Neural progenitor cell (in vitro differentiated cells): ENCODE measurements around the gene UBB. TPM values are rescaled to one million over a fixed set of nuclear protein-coding genes. Genes with fewer than 3 reads are reported as not detected.
A peak's percentile ranks its signal among the peaks of the same experiment; 100 is the strongest.

Experiments
- DNase-seq: peaks from one replicate; pipeline ENCODE4 v3.0.0-alpha.2; 2016; ENCODE audit warnings: low spot score
- H2AFZ ChIP-seq: fragments of 200-600 bp; sonication (generic); replicated peaks from 2 replicates; pipeline ENCODE4 v1.6.1; 2016; ENCODE audit warnings: antibody characterized with exemption
- H3F3A ChIP-seq: fragments of 200-600 bp; sonication (generic); 2 replicates; pipeline ENCODE4 v1.6.1; 2016; ENCODE audit warnings: antibody characterized with exemption, low read depth
- H3K27ac ChIP-seq: fragments of 200-600 bp; sonication (generic); 2 replicates; pipeline ENCODE4 v1.5.1; 2016; ENCODE audit warnings: mild to moderate bottlenecking
- H3K27me3 ChIP-seq: fragments of 200-600 bp; sonication (generic); 2 replicates; pipeline ENCODE4 v1.6.1; 2016; ENCODE audit warnings: mild to moderate bottlenecking, moderate library complexity
- H3K36me3 ChIP-seq: fragments of 200-600 bp; sonication (generic); 2 replicates; pipeline ENCODE4 v1.5.1; 2016
- H3K4me1 ChIP-seq: fragments of 200-600 bp; sonication (generic); 2 replicates; pipeline ENCODE4 v1.6.1; 2016; ENCODE audit warnings: mixed run types
- H3K4me2 ChIP-seq: fragments of 200-600 bp; sonication (generic); 2 replicates; pipeline ENCODE4 v1.6.1; 2016
- H3K4me3 ChIP-seq: fragments of 200-600 bp; sonication (generic); 2 replicates; pipeline ENCODE4 v1.5.1; 2016
- H3K79me2 ChIP-seq: fragments of 200-600 bp; sonication (generic); 2 replicates; pipeline ENCODE4 v1.6.1; 2016; ENCODE audit warnings: low read depth
- H3K9ac ChIP-seq: fragments of 200-600 bp; sonication (generic); 2 replicates; pipeline ENCODE4 v1.6.1; 2016
- H3K9me3 ChIP-seq: fragments of 200-600 bp; sonication (generic); 2 replicates; pipeline ENCODE4 v1.5.1; 2016; ENCODE audit warnings: low read depth
- H4K20me1 ChIP-seq: fragments of 200-600 bp; sonication (generic); 2 replicates; pipeline ENCODE4 v1.6.1; 2016; ENCODE audit warnings: low read depth
- H3K27ac Mint-ChIP-seq: 3 replicates; pipeline ENCODE4 v1.8.0; 2021; ENCODE audit warnings: mixed read lengths
- H3K27me3 Mint-ChIP-seq: 2 replicates; pipeline ENCODE4 v1.8.0; 2022; ENCODE audit warnings: low read depth, mild to moderate bottlenecking, inconsistent platforms, moderate library complexity, mixed read lengths; ENCODE audit not compliant: insufficient read depth
- H3K36me3 Mint-ChIP-seq: 3 replicates; pipeline ENCODE4 v1.8.0; 2021; ENCODE audit warnings: mixed read lengths
- H3K4me1 Mint-ChIP-seq: 3 replicates; pipeline ENCODE4 v1.8.0; 2021; ENCODE audit warnings: mixed read lengths
- H3K4me3 Mint-ChIP-seq: 3 replicates; pipeline ENCODE4 v1.8.0; 2021; ENCODE audit warnings: mild to moderate bottlenecking, moderate library complexity, mixed read lengths
- H3K9me3 Mint-ChIP-seq: 3 replicates; pipeline ENCODE4 v1.8.0; 2020; ENCODE audit warnings: mixed read lengths
- CTCF ChIP-seq: fragments of 200-600 bp; sonication (generic); IDR thresholded peaks from 2 replicates; pipeline ENCODE4 v1.5.1; 2017; ENCODE audit warnings: antibody characterized with exemption, mild to moderate bottlenecking
- EZH2 ChIP-seq: fragments of 200-600 bp; sonication (generic); IDR thresholded peaks from 2 replicates; pipeline ENCODE4 v1.6.1; 2017; ENCODE audit warnings: antibody characterized with exemption, mild to moderate bottlenecking, moderate library complexity
- EZH2phosphoT487 ChIP-seq: fragments of 200-600 bp; sonication (generic); IDR thresholded peaks from 2 replicates; pipeline ENCODE4 v1.6.1; 2017; ENCODE audit warnings: antibody characterized with exemption
- total RNA-seq: library from RNA; depleted of rRNA; stranded (reverse); fragments of >200 nt; gene quantifications from 2 replicates; pipeline ENCODE4 v1.2.3, GENCODE V29; 2015; ENCODE audit warnings: low replicate concordance

UBB gene
- total RNA-seq, 1 donor from 2014 or later: 1,249 TPM

GRCh38 chr17:16349431-16349830 is 31.5 kb upstream of the UBB start:
- Histone ChIP-seq H3K4me1 (peaks cover 6% of the 10 kb centered on the region), H3K79me2 (peaks cover 50% of the 10 kb centered on the region), H4K20me1 (peaks cover 48% of the 10 kb centered on the region), H3K27ac (no peak overlapping the region), H3K9me3 (no peaks in the 10 kb centered on the region), H3K4me3 (no peak overlapping the region), H3K36me3 (peaks cover 7% of the 10 kb centered on the region), H3K9ac (no peak overlapping the region), H3K4me2 (no peak overlapping the region), H3K27me3 (peaks cover 8% of the 10 kb centered on the region), H2AFZ (no peak overlapping the region), H3F3A (peaks cover 25% of the 10 kb centered on the region)
- Mint-ChIP-seq H3K27ac (no peak overlapping the region), H3K4me1 (peaks cover 13% of the 10 kb centered on the region), H3K4me3 (no peak overlapping the region), H3K9me3 (no peaks in the 10 kb centered on the region), H3K27me3 (peaks cover 4% of the 10 kb centered on the region), H3K36me3 (peaks cover 23% of the 10 kb centered on the region)
- TF ChIP-seq CTCF (no peak), EZH2 (no peak), EZH2phosphoT487 (no peak)
- no peak for DNase-seq

GRCh38 chr17:16351831-16352230 is 29.1 kb upstream of the UBB start:
- H3K9ac ChIP-seq: peak overlapping the region; percentile 63
- H2AFZ ChIP-seq: no peak overlapping the region
- no peak for DNase-seq
- H3K4me3 ChIP-seq: peak overlapping the region; percentile 61
- peak overlapping the region; percentile 88 for H3K4me2 ChIP-seq
- peaks cover 7% of the 10 kb centered on the region for H3K36me3 ChIP-seq
- peaks cover 8% of the 10 kb centered on the region for H3K27me3 ChIP-seq
- H3K79me2 ChIP-seq: peaks cover 50% of the 10 kb centered on the region
- H3K27ac Mint-ChIP-seq: peak overlapping the region; percentile 96
- peaks cover 34% of the 10 kb centered on the region for H3F3A ChIP-seq
- peaks cover 13% of the 10 kb centered on the region for H3K4me1 Mint-ChIP-seq
- peaks cover 6% of the 10 kb centered on the region for H3K4me1 ChIP-seq
- H3K27me3 Mint-ChIP-seq: peaks cover 3% of the 10 kb centered on the region
- H3K9me3 Mint-ChIP-seq: no peaks in the 10 kb centered on the region
- peak overlapping the region; percentile 97 for H3K4me3 Mint-ChIP-seq
- H4K20me1 ChIP-seq: peaks cover 36% of the 10 kb centered on the region
- TF ChIP-seq CTCF: no peak
- TF ChIP-seq EZH2: no peak
- no peak overlapping the region for H3K27ac ChIP-seq
- no peaks in the 10 kb centered on the region for H3K9me3 ChIP-seq
- H3K36me3 Mint-ChIP-seq: peaks cover 15% of the 10 kb centered on the region

DNA sequence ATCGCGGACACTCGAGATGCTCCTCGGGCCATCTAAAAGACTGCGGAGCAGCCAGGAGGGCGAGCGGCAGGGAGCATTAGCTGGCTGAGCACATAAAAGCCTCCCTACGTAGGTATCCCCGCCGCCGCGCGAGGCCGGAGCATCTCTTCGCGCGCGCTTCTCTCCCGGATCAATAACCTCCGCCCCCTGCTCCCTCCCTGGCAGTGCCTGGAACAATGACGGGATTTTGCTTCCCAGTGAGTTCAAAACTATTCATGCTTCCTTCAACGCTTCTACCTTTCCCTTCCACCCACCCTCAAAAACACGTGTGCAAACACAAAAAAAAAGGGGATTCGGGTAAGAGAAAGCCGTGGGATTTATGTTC is 28.6 kb upstream of the UBB start:
- Histone ChIP-seq H3K27me3 (peaks cover 8% of the 10 kb centered on the region), H3K27ac (peak overlapping the region; percentile 46), H3K79me2 (peaks cover 50% of the 10 kb centered on the region), H3K4me1 (peaks cover 6% of the 10 kb centered on the region), H3K9ac (peak overlapping the region; percentile 63), H3K9me3 (no peaks in the 10 kb centered on the region), H2AFZ (peak overlapping the region; percentile 43), H4K20me1 (peaks cover 35% of the 10 kb centered on the region), H3K4me2 (peak overlapping the region; percentile 88), H3K4me3 (peak overlapping the region; percentile 61), H3K36me3 (peaks cover 7% of the 10 kb centered on the region), H3F3A (peaks cover 29% of the 10 kb centered on the region)
- Mint-ChIP-seq H3K4me1 (peaks cover 13% of the 10 kb centered on the region), H3K27me3 (peaks cover 3% of the 10 kb centered on the region), H3K4me3 (peak overlapping the region; percentile 97), H3K36me3 (peaks cover 14% of the 10 kb centered on the region), H3K27ac (peak overlapping the region; percentile 96), H3K9me3 (no peaks in the 10 kb centered on the region)
- TF ChIP-seq CTCF (no peak), EZH2 (no peak), EZH2phosphoT487 (no peak)
- peak; percentile 90 for DNase-seq
